GM19351 (cell line): ENCODE data around the gene KRTAP5-5.
"Not testable (repeated sequence)": the region's sequence is repeated elsewhere in the genome, so short reads cannot be mapped to it uniquely, and the experiment has no call there.

ENCODE experiments used
- ATAC-seq: cut with Tn5 transposase; IDR thresholded peaks from one replicate; pipeline ENCODE4 v1.9.1; 2021; ENCODE audit warnings: mild to moderate bottlenecking, moderate library complexity; ENCODE audit not compliant: unreplicated experiment

The KRTAP5-5 gene, protein sequence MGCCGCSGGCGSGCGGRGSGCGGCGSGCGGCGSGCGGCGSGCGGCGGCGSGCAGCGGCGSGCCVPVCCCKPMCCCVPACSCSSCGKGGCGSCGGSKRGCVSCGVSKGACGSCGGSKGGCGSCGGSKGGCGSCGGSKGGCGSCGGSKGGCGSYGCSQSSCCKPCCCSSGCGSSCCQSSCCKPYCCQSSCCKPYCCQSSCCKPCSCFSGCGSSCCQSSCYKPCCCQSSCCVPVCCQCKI

DNA sequence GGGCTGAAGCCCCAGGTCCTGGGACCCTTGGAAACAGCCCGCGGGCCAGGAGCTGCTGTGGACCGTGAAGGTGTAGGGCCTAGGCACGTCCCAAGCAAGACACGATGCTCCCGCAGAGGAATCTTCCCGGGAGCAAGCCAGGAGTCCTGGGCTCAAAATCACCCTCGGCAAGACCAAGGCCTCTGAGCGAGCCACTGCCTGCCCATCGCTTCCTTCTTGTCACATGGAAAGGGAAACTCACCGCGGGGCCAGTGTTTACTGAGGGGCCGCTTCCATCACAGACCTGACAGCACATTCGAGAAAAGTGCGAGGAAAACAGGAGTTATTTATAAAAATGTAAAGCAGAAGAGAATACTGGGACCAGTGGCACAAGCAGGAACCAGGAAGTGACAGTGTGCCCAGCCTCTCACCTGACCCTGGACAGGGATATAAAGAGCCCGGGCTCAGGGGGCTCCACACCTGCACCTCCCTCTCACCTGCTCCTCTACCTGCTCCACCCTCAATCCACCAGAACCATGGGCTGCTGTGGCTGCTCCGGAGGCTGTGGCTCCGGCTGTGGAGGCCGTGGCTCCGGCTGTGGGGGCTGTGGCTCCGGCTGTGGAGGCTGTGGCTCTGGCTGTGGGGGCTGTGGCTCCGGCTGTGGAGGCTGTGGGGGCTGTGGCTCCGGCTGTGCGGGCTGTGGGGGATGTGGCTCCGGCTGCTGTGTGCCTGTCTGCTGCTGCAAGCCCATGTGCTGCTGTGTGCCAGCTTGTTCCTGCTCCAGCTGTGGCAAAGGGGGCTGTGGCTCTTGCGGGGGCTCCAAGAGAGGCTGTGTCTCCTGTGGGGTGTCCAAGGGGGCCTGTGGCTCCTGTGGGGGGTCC is at the start of gene KRTAP5-5:
TSS of gene KRTAP5-5 (plus strand) at position 450 of the 860 bp plus-strand sequence. CDS start at position 516, 66 bp downstream.
- ATAC-seq, result no peak

DNA sequence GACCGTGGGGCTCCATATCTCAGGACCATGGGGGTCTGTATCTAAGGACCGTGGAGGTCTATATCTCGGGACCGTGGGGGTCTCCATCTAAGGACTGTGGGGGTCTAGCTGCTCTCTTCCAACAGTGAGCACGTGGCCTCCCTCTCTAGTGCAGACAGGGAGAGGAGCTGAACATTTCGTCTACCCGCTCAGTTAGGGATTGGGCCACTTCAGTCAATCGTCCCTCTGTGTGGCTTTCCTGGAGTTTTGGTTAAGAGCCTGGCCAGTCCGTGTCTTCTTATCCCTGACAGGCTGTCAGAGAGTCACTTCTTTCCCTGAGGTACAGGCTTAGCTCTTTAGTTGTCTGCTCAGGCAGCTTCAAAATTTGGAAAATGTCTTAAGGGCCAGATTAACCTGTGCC is 47.6 kb upstream of the KRTAP5-5 start:
- ATAC-seq, result no peak

DNA sequence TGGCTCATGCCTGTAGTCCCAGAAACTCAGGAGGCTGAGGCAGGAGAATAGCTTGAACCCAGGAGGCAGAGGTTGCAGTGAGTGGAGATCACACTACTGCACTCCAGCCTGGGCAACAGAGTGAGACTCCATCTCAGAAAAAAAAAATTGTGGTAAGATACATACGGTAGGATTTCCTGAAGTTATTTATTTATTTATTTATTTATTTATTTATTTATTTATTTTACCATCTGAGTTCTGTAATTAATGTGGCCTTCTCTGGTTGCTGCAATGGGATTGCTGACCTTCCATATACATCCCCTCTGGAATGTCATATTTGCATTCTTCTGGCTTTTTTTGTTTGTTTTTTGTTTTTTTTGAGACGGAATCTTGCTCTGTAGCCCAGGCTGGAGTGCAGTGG is 46.7 kb upstream of the KRTAP5-5 start:
- not testable (repeated sequence) for ATAC-seq

DNA sequence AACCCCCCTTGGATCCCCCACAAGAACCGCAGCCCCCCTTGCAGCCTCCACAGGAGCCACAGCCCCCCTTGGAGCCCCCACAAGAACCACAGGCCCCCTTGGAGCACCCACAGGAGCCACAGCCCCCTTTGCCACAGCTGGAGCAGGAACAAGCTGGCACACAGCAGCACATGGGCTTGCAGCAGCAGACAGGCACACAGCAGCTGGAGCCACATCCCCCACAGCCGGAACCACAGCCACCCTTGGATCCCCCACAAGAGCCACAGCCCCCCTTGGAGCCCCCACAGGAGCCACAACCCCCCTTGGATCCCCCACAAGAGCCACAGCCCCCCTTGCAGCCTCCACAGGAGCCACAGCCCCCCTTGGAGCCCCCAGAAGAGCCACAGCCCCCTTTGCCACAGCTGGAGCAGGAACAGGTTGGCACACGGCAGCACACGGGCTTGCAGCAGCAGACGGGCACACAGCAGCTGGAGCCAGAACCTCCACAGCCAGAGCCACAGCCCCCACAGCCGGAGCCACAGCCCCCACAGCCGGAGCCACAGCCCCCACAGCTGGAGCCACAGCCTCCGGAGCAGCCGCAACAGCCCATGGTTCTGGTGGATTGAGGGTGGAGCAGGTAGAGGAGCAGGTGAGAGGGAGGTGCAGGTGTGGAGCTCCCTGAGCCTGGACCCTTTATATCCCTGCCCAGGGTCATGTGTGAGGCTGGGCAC is 44.8 kb upstream of the KRTAP5-5 start, which contains the start of gene KRTAP5-1:
TSS of gene KRTAP5-1 (minus strand) at position 623 of the 710 bp plus-strand sequence. CDS start at position 589, 34 bp downstream.
- ATAC-seq, result not testable (repeated sequence)

DNA sequence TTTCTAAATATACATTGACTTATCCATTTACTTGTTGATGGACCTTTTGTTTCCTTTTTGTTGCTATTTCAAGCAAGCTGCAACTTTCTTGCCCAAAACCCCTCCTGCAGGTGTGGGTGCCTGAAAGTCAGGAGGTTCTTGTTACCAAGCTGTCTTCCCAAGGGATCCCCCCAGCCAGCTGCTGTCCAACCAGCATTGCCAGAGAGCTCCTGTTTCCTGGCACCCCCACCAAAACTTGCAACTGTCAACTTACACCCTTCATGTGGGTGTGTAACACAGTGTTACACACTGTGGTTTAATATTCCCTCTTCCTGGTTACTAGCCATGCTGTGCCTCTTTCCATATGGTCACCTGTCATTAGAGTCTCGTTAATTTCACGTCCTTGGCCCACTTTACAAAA is 42.9 kb upstream of the KRTAP5-5 start:
- ATAC-seq, result no peak

DNA sequence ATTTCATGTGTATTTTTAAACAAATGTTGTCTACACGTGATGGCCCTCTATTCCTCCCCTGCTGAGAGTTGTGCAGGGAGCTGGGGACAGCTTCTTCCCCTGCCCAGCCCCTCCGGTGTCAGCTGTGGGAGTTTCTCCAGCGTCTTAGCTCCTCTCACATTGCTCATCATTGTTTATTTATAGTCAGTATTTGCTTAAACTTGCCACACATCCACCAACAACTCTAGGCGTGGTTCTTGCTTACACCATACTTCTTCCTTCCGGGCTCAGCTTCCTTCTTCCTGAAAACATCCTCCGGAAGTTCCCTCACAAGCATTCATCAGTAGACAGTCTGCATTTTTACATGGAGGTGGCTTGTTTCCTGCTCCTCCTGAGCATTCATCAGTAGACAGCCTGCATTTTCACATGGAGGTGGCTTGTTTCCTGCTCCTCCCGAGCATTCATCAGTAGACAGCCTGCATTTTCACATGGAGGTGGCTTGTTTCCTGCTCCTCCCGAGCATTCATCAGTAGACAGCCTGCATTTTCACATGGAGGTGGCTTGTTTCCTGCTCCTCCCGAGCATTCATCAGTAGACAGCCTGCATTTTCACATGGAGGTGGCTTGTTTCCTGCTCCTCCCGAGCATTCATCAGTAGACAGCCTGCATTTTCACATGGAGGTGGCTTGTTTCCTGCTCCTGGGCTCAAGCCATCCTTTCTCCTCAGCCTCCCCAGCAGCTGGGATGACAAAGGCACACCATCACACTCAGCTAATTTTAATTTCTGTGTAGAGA is 40.2 kb upstream of the KRTAP5-5 start:
- ATAC-seq, result not testable (repeated sequence)

DNA sequence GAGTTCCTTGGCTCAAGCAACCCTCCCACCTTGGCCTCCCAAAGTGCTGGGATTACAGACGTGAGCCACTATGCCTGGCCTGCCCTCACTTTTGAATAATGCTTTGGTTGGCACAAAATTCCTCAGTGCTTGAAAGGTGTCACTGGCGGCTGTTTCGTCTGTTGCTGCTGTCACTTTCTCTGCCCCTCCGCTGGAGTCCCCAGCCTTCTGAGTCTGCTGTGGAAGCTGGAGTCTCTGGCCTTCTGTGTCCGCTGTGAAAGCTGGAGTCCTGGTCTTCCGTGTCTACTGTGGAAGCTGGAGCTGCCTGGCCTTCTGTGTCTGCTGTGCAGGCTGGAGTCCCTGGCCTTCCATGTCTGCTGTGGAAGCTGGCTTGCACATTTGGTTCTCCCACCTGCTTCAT is 39.6 kb upstream of the KRTAP5-5 start:
- no peak for ATAC-seq

DNA sequence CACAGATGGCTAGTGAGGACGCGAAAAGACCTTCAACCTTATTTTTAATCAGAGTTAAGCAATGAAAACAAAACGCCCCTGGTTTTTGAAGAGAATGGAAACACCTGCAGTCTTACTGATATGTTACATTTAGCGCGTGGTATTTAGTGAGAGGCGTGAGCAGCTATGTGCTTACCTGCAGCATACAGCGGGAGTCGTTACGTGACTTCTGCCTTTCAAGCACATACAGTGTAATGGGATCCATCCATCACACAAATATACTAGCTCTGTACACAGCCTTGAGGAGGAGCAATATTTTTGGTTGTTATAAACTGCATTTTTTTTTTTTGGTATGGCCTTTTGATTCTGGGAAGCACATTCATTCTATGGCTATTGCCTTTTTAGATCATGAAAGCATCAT is 36.9 kb upstream of the KRTAP5-5 start:
- ATAC-seq, result no peak

DNA sequence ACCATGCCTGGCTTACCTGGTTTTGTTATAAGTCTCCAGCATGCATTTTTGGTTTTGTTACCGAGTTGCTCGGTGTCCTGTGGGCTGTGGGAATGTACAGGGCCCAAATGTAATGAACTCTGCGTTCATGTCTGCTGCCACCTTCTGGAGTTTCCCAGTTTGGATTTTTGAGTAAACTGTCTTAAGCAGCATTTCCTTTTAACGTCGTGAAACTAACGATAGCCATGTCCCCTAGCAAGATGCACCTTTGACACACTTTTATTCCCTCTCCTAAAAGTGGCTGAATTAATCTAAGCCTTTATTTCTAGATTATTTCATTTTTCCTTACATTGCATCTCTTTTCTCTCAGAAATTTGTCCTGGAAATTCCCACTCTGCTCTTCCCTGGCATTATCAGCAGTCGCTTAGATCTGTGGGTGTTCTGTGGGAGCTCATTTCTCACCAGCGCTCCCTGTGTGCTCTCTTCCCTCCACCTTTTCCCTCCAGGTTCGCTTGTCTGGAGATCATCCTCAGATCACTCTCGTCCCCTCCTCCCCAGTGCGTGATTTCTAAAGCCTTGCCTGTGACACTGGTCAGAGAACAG is 33.5 kb upstream of the KRTAP5-5 start:
- not testable (repeated sequence) for ATAC-seq

DNA sequence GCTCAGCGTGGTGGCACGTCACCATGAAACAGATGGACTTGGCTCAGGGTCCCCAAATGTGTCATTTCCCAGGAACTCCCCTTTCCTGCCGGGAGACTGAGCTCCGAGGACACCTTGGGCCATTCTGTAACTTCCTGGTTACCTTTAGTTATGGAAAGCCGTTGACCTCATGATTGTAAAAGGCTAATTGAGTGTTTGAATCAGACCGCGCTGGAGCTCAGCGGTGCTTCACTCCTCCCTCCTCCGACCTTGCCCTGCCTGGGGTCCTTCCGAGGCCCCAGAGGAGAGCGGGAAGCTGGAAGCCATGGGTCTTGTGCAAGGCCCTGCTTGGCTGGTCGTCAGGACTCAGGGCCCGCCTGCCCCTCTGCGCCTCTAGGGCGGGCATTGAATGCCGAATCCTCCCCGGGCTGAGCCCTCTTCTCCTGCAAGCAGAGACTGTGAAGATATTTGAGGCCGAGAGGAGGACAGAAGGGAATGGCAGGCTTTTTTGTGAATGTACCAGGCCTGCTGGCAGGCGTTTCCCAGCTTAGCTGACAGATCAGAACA is 32.9 kb upstream of the KRTAP5-5 start:
- not testable (repeated sequence) for ATAC-seq

DNA sequence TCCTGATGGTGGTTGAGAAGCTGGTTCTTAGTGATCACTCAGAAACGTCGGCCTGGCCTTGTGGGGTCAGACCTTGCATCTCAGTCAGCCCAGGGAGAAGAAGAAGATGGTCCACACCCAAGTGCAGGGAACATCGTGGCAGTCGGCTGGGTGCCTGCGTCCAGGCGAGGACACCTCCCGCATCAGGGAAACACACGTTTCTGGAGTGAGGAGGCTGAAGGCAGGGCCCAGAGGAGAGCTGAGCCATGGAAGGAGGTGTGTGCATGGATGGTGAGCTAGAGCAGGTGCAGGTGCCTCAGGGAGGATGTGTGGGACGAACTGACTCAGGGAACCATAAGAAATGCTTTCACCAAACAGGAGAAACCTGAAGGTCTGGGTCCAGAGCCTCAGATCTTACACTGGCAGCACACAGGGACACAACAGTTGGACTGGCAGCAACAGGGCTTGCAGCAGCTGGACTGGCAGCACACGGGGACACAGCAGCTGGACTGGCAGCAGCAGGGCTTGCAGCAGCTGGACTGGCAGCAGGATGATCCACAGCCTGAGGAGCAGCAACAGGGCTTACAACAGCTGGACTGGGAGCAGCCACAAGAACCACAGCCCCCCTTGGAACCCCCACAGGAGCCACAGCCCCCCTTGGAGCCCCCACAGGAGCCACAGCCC is 32.1 kb upstream of the KRTAP5-5 start:
- ATAC-seq, result no peak

DNA sequence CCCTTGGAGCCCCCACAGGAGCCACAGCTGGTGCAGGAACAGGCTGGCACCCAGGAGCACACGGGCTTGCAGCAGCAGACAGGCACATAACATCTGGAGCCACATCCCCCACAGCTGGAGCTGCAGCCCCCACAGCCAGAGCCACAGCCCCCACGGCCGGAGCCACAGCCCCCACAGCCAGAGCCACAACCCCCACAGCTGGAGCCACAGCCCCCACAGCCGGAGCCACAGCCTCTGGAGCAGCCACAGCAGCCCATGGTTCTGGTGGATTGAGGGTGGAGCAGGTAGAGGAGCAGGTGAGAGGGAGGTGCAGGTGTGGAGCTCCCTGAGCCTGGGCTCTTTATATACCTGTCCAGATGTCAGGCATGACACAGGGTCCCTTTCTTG is 31.6 kb upstream of the KRTAP5-5 start, which contains the start of gene KRTAP5-2:
TSS of gene KRTAP5-2 (minus strand) at position 301 of the 387 bp plus-strand sequence. CDS start at position 257, 44 bp downstream.
- no peak for ATAC-seq

DNA sequence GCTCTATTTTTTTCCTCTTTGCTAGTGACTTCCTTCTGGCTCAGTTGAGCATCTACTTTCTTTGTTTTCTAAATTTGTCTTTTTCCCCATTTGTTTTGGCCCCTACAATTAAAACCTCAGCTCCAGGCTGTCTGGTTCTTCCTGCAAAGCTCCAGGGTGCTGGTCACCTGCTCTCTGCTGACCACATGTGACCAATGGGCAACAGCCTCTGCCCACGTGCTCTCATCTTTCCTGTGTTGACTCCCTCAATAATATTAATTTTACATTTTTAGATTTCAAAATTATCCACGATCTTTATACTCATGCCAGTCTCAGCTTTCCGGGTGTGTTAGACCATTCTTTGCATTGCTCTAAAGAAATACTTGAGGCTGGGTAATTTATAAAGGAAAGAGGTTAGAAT is 31.2 kb upstream of the KRTAP5-5 start:
- not testable (repeated sequence) for ATAC-seq

DNA sequence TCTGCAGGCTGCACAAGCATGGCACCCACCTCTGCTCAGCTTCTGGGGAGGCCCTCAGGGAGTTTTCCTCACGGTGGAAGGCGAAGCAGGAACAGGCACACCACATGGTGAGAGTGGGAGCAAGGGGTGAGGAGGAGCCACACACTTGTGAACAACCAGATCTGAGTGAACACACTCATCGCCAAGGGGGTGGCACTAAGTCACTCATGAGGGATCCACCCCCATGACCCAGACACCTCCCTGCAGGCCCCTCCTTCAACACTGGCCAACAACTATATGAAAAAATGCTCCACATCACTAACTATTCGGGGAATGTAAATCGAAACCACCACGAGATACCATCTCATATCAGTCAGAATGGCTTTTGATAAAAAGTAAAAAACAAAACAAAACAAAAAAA is 30.8 kb upstream of the KRTAP5-5 start:
- ATAC-seq, result no peak

DNA sequence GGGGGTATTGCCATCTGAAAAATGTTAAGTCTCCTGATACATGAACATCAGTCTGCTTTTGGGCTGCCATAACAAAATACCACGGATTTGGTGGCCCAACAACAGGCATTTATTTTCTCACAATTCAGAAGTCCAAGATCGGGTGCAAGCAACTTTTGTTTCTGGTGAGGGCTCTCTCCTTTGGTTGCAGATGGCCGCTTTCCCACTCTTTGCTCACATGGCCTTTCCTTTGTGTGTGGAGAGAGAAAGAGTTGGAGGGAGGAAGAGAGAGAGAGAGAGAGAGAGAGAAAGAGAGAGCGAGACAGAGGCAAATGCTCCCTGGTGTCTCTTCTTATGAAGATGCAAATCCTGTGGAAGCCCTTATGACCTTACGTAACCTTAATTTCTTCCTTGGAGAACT is 28.9 kb upstream of the KRTAP5-5 start:
- ATAC-seq, result no peak

DNA sequence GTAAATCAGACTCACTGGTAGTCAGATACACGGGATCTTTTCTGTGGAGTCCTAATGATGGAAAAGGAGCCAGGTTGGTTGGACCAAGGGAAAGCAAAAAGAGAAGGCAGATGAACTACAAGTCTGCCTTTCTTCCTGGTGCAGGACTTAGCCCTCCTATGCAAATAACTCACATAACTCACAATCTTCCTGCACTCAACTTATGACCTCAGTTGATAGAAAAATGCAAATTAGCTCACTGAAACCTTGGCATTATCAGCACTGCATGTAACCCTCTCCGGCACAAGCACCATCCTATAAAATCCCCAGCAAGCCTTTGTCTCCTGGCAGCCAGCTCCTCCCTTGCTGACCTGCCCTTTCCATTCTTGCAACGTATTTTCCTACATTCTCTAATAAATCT is 27.9 kb upstream of the KRTAP5-5 start:
- not testable (repeated sequence) for ATAC-seq

DNA sequence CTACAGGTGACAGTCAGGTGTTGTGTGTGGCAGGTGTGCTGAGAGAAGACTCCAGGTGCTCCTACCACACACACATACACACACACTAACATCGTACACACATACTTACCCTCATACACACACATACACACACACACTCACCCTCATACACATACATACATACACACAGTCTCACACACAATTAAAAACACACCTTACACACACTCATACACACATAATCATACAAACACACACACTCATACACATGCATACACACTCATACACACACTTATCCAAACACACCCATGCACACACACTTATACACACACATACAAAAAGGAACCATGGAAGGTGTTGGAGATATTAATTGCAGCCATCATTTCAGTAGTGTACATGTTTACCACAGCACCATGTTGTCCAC is 25.9 kb upstream of the KRTAP5-5 start:
- ATAC-seq, result no peak

DNA sequence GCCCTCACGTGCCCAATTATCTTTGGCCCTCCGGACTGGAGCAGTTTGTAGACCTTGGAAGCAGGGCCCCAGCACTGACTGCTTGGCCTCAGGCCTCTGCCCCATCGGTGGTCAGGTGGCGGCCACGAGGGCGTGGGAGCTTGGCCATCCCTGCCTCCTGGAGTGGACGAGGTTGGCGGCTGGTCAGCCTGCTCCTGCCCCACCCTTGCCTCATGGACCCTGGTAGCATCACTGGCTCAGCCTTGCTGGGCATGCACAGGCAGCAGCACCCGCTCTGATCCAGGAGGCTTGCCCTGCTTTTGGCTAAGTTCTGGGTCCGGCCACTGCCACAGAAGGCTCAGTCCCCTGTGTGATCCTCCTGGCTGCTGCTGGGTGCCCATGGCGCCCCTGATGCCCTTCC is 25.4 kb upstream of the KRTAP5-5 start:
- ATAC-seq, result no peak

DNA sequence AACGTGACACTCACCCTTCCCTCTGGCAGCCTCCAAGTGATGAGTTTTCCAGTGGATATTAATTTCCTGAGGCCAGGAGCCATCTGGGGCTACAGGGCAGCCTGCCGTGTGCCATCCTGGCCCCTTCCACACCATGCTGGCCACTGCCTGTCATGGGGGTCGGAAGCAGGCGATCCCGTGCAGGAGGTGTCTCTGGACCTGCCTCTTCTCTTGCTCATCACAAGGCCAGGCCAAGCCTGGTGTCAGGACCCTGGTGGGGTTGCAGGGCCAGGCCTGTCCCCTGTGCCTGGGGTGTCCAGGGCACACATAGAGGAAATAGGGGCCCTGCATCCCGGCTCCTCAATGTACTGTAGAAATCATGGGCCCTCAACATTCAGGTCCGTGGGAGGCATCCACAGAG is 24.9 kb upstream of the KRTAP5-5 start:
- ATAC-seq, result no peak
